Vagina (tissue), 2 donors: ENCODE data around the gene PKN1.

Experiments used
- CTCF ChIP-seq, 3 experiments: fragments of 450-650 bp in 2 of 3; fragments of 200-600 bp in 1 of 3; sonication (generic) in 1 of 3; IDR thresholded peaks; one replicate each; pipeline ENCODE4 v1.5.1; 2017 to 2019; ENCODE audit warnings: antibody characterized with exemption in 3 of 3, mild to moderate bottlenecking in 2 of 3, moderate library complexity in 2 of 3
- POLR2AphosphoS5 ChIP-seq, 2 donors: sonication (generic); formaldehyde crosslinking; IDR thresholded peaks; one replicate each; pipeline ENCODE4 v1.9.0; 2017; ENCODE audit warnings: antibody characterized with exemption in 2 of 2, mild to moderate bottlenecking in 2 of 2, low read depth in 1 of 2; ENCODE audit not compliant: insufficient read depth in 1 of 2

- TF ChIP-seq CTCF (IDR thresholded peaks at IDR 0.05) (no peak), POLR2AphosphoS5 (IDR thresholded peaks at IDR 0.05; ENCODE audit: insufficient read depth in 1 of 2, low read depth in 1 of 2) (no peak)
Observed at GRCh38 chr19:14477418-14478112, 44.5 kb downstream of the PKN1 start.
